SK-N-SH treated with all-trans-retinoic acid at 6 μM for 48 hours (cell line): ENCODE results near the gene WNK2.

Source experiments
- ATAC-seq: fragments of 200-7000 bp; cut with Tn5 transposase; 3 replicates; pipeline ENCODE4 v1.9.1; 2020; ENCODE audit warnings: mild to moderate bottlenecking, moderate library complexity
- BACH2 ChIP-seq: fragments of 250-450 bp; sonication (Bioruptor Pico); IDR thresholded peaks from 2 replicates; pipeline ENCODE4 v1.9.0; 2021; ENCODE audit warnings: mild to moderate bottlenecking, borderline replicate concordance
- CSDC2 ChIP-seq: fragments of 250-450 bp; sonication (Bioruptor Pico); IDR thresholded peaks from 2 replicates; pipeline ENCODE4 v1.5.0; 2020; ENCODE audit warnings: mild to moderate bottlenecking, moderate library complexity
- ESRRG ChIP-seq: fragments of 250-450 bp; sonication (Bioruptor Pico); IDR thresholded peaks from 2 replicates; pipeline ENCODE4 v1.6.1; 2021; ENCODE audit warnings: mild to moderate bottlenecking
- GLIS3 ChIP-seq: fragments of 250-450 bp; sonication (Bioruptor Pico); IDR thresholded peaks from 2 replicates; pipeline ENCODE4 v1.5.0; 2020; ENCODE audit warnings: mild to moderate bottlenecking, moderate library complexity
- ISL1 ChIP-seq: fragments of 250-450 bp; sonication (Bioruptor Pico); IDR thresholded peaks from 2 replicates; pipeline ENCODE4 v2.1.2; 2022; ENCODE audit warnings: mild to moderate bottlenecking, moderate library complexity
- OSR1 ChIP-seq: fragments of 250-450 bp; sonication (Bioruptor Pico); IDR thresholded peaks from 2 replicates; pipeline ENCODE4 v1.8.0; 2022; ENCODE audit warnings: moderate library complexity, mild to moderate bottlenecking, inconsistent platforms
- PATZ1 ChIP-seq: fragments of 250-450 bp; sonication (Bioruptor Pico); IDR thresholded peaks from 2 replicates; pipeline ENCODE4 v1.8.0; 2020; ENCODE audit warnings: mild to moderate bottlenecking, moderate library complexity, borderline replicate concordance
- POU6F1 ChIP-seq: fragments of 250-450 bp; sonication (Bioruptor Pico); IDR thresholded peaks from 2 replicates; pipeline ENCODE4 v1.8.0; 2021; ENCODE audit warnings: low read depth, mild to moderate bottlenecking, moderate library complexity, borderline replicate concordance
- PPARA ChIP-seq: fragments of 250-450 bp; sonication (Bioruptor Pico); IDR thresholded peaks from 2 replicates; pipeline ENCODE4 v1.5.0; 2020; ENCODE audit warnings: mild to moderate bottlenecking, borderline replicate concordance
- RARB ChIP-seq: fragments of 250-450 bp; sonication (Bioruptor Pico); IDR thresholded peaks from 2 replicates; pipeline ENCODE4 v1.8.0; 2021; ENCODE audit warnings: mild to moderate bottlenecking, moderate library complexity
- TOX ChIP-seq: fragments of 250-450 bp; sonication (Bioruptor Pico); IDR thresholded peaks from 2 replicates; pipeline ENCODE4 v1.8.0; 2021; ENCODE audit warnings: mild to moderate bottlenecking, moderate library complexity, borderline replicate concordance
- ZC3H10 ChIP-seq: fragments of 250-450 bp; sonication (Bioruptor Pico); IDR thresholded peaks from 2 replicates; pipeline ENCODE4 v1.5.1; 2021; ENCODE audit warnings: mild to moderate bottlenecking, moderate library complexity
- ZFP30 ChIP-seq: fragments of 450-650 bp; formaldehyde crosslinking; IDR thresholded peaks from 2 replicates; pipeline ENCODE4 v1.5.0; 2022; ENCODE audit warnings: mild to moderate bottlenecking, moderate library complexity
- ZNF565 ChIP-seq: fragments of 450-650 bp; formaldehyde crosslinking; conservative IDR thresholded peaks from 2 replicates; pipeline ENCODE4 v1.5.0; 2020; ENCODE audit warnings: low read depth, mild to moderate bottlenecking, moderate library complexity
- ZNF70 ChIP-seq: fragments of 450-650 bp; formaldehyde crosslinking; IDR thresholded peaks from 2 replicates; pipeline ENCODE4 v1.5.0; 2020; ENCODE audit warnings: mild to moderate bottlenecking, moderate library complexity
- ZNF8 ChIP-seq: fragments of 450-650 bp; formaldehyde crosslinking; IDR thresholded peaks from 2 replicates; pipeline ENCODE4 v1.5.0; 2020; ENCODE audit warnings: mild to moderate bottlenecking, moderate library complexity
- TF ChIP-seq, protein P1 (sequence below): fragments of 250-450 bp; sonication (Bioruptor Pico); IDR thresholded peaks from 2 replicates; pipeline ENCODE4 v1.5.1; 2021; ENCODE audit warnings: mild to moderate bottlenecking, moderate library complexity
- TF ChIP-seq, protein P2 (sequence below): fragments of 250-450 bp; sonication (Bioruptor Pico); IDR thresholded peaks from 2 replicates; pipeline ENCODE4 v1.5.0; 2020; ENCODE audit warnings: mild to moderate bottlenecking, moderate library complexity

WNK2 gene

DNA sequence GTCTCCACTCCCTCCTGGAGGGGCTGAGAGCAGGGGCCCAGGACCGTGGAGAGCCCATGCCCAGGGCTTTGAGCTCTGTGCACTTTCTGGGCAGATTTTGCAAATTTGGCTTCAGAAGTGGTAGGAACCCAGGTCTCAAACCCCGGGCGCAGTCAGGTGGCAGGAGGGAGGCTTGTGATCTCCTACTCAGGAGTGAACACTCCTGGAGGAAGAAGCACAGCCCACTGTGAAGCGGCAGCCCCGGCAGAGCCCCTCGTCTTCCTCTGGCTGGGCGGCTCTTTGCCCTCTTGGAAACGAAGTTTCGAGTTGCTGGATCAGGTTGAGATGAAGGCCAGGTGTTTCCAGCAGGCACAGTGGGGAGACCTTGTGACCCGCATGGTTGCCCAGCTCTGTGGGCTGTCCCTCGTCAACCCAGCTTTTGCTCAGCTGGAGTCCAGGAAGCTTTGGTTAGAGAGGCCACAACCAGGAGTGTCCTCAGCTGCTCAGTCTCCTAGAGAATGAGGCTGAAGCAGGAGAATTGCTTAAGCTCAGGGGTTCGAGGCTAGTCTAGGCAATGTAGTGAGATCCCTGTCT is 48.5 kb downstream of the WNK2 start (continued):
- TF ChIP-seq, protein P1, sequence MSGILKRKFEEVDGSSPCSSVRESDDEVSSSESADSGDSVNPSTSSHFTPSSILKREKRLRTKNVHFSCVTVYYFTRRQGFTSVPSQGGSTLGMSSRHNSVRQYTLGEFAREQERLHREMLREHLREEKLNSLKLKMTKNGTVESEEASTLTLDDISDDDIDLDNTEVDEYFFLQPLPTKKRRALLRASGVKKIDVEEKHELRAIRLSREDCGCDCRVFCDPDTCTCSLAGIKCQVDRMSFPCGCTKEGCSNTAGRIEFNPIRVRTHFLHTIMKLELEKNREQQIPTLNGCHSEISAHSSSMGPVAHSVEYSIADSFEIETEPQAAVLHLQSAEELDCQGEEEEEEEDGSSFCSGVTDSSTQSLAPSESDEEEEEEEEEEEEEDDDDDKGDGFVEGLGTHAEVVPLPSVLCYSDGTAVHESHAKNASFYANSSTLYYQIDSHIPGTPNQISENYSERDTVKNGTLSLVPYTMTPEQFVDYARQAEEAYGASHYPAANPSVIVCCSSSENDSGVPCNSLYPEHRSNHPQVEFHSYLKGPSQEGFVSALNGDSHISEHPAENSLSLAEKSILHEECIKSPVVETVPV (CRISPR knock-in tag): no peak
- TF ChIP-seq PPARA (CRISPR knock-in tag) (no peak), BACH2 (CRISPR knock-in tag) (no peak), ZNF565 (CRISPR knock-in tag) (no peak), CSDC2 (CRISPR knock-in tag) (no peak)

DNA sequence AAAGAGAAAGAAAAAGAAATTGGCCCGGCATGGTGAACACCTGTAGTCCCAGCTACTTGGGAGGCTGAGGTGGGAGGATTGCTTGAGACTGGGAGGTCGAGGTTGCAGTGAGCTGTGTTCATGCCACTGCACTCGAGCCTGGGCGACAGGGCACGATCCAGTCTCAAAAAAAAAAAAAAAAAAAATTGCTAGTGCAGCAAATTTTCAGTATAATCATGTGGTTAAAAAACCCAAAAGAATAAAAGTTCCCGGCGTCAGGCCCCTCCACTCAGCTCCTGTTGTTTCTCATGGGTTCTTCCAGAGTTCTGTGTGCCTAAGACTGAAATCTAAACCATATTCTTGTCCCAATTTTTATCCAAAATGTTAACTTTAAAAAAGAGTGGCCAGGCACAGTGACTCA is 49.1 kb downstream of the WNK2 start:
- no peak for ATAC-seq
- no peak for TF ChIP-seq BACH2 (CRISPR knock-in tag)
- no peak for TF ChIP-seq ISL1 (CRISPR knock-in tag)
- no peak for TF ChIP-seq GLIS3
- TF ChIP-seq CSDC2 (CRISPR knock-in tag): no peak
- no peak for TF ChIP-seq OSR1 (CRISPR knock-in tag)
- TF ChIP-seq, protein P2, sequence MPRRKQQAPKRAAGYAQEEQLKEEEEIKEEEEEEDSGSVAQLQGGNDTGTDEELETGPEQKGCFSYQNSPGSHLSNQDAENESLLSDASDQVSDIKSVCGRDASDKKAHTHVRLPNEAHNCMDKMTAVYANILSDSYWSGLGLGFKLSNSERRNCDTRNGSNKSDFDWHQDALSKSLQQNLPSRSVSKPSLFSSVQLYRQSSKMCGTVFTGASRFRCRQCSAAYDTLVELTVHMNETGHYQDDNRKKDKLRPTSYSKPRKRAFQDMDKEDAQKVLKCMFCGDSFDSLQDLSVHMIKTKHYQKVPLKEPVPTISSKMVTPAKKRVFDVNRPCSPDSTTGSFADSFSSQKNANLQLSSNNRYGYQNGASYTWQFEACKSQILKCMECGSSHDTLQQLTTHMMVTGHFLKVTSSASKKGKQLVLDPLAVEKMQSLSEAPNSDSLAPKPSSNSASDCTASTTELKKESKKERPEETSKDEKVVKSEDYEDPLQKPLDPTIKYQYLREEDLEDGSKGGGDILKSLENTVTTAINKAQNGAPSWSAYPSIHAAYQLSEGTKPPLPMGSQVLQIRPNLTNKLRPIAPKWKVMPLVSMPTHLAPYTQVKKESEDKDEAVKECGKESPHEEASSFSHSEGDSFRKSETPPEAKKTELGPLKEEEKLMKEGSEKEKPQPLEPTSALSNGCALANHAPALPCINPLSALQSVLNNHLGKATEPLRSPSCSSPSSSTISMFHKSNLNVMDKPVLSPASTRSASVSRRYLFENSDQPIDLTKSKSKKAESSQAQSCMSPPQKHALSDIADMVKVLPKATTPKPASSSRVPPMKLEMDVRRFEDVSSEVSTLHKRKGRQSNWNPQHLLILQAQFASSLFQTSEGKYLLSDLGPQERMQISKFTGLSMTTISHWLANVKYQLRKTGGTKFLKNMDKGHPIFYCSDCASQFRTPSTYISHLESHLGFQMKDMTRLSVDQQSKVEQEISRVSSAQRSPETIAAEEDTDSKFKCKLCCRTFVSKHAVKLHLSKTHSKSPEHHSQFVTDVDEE (CRISPR knock-in tag): no peak
- TF ChIP-seq ZNF565 (CRISPR knock-in tag): no peak
- no peak for TF ChIP-seq RARB (CRISPR knock-in tag)
- no peak for TF ChIP-seq PPARA (CRISPR knock-in tag)
- no peak for TF ChIP-seq ZFP30 (CRISPR knock-in tag)
- no peak for TF ChIP-seq ZNF70 (CRISPR knock-in tag)
- TF ChIP-seq POU6F1 (CRISPR knock-in tag): no peak
- TF ChIP-seq PATZ1 (CRISPR knock-in tag): no peak
- no peak for TF ChIP-seq ESRRG (CRISPR knock-in tag)
- no peak for TF ChIP-seq ZC3H10 (CRISPR knock-in tag)
- no peak for TF ChIP-seq TOX (CRISPR knock-in tag)
- TF ChIP-seq, protein P1 (CRISPR knock-in tag): no peak

DNA sequence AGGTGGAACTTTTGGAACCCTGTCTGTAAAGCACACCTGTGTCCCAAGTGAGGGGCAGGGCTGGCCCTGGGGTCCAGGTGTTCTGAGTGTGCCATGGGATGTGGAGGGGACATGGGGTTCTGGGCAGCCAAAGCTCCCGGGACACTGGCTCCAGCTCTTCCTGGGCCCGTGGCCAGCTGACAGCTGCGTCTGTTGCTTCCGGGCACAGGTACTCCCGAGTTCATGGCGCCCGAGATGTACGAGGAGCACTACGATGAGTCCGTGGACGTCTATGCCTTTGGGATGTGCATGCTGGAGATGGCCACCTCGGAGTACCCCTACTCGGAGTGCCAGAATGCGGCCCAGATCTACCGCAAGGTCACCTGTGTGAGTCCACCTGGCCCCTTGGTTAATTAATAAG is 50.7 kb downstream of the WNK2 start:
- no peak for TF ChIP-seq ZC3H10 (CRISPR knock-in tag)
- TF ChIP-seq POU6F1 (CRISPR knock-in tag): no peak
- TF ChIP-seq ZNF565 (CRISPR knock-in tag): no peak
- no peak for TF ChIP-seq ZNF8 (CRISPR knock-in tag)
- no peak for ATAC-seq
